IPS DF 6.9 (cell line): Measurements from ENCODE around the gene NDUFA11.
"Not testable (repeated sequence)": the region's sequence is repeated elsewhere in the genome, so short reads cannot be mapped to it uniquely, and the experiment has no call there.

Experiments used
- DNase-seq: peaks from one replicate; pipeline ENCODE4 v3.0.0-alpha.2; 2013; ENCODE audit warnings: low read depth, low spot score
- H3K27ac ChIP-seq: one replicate; pipeline ENCODE4 v1.5.1; 2013; ENCODE audit warnings: low read length, control low read depth
- H3K27me3 ChIP-seq: 2 replicates; pipeline ENCODE4 v1.6.1; 2013; ENCODE audit warnings: mild to moderate bottlenecking, low read length; ENCODE audit not compliant: control insufficient read depth, insufficient read depth
- H3K36me3 ChIP-seq: 2 replicates; pipeline ENCODE4 v1.6.1; 2013; ENCODE audit warnings: low read length; ENCODE audit not compliant: control insufficient read depth, insufficient read depth
- H3K4me1 ChIP-seq: 2 replicates; pipeline ENCODE4 v1.6.1; 2013; ENCODE audit warnings: low read length; ENCODE audit not compliant: control insufficient read depth, insufficient read depth
- H3K4me3 ChIP-seq: 2 replicates; pipeline ENCODE4 v1.5.1; 2013; ENCODE audit warnings: mild to moderate bottlenecking, low read length
- H3K9me3 ChIP-seq: 2 replicates; pipeline ENCODE4 v1.6.1; 2013; ENCODE audit warnings: low read length, inconsistent platforms; ENCODE audit not compliant: control insufficient read depth, insufficient read depth
- WGBS: extraction: QIAGEN DNeasy Blood & Tissue Kit; methylation state at CpG from one replicate; pipeline ENCODE4 v1.1.7; 2013; ENCODE audit warnings: mixed read lengths, missing lambda C conversion rate; ENCODE audit not compliant: insufficient read length, insufficient coverage; 5-methylcytosine and 5-hydroxymethylcytosine counted together

The NDUFA11 gene

DNA sequence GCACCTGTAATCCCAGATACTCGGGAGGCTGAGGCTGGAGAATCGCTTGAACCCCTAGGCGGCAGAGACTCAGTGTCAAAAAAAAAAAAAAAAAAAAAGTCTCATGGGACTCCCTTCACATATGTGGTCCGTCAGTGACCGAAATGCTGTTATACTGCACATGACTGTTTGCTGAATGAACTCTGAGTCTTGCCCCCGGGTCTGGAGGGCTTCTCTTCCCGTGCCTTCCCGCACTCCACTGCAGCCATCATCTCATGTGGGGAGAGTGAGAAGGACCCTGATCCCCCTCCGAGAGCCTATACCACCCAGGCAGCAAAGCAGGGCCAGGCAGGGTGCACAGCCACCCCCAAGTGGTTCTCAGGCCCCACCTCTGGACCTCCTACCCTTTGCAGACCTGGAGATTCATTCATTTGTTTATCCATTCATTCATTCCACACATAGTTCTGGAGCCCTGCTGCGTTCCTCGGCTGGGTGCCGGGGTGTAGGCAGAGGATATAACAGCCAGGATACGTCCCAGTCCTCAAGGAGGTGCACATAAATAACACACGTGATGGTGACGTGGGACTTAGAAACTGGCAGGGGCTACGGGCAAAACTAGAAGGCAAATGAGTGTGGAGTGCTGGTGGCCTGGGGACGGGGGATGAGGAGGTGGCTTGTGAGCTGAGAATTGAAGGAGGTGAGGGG, 14.2 kb downstream of the NDUFA11 start:
- WGBS: no CpG with 5 or more reads among the region's 17 CpGs
- DNase-seq: no peak
- Histone ChIP-seq H3K9me3 (no peaks in the 10 kb centered on the region), H3K27me3 (no peaks in the 10 kb centered on the region), H3K36me3 (no peaks in the 10 kb centered on the region; the same call in 1 of the 2 replicates), H3K4me3 (no peak overlapping the region), H3K4me1 (no peaks in the 10 kb centered on the region), H3K27ac (no peak overlapping the region)

DNA sequence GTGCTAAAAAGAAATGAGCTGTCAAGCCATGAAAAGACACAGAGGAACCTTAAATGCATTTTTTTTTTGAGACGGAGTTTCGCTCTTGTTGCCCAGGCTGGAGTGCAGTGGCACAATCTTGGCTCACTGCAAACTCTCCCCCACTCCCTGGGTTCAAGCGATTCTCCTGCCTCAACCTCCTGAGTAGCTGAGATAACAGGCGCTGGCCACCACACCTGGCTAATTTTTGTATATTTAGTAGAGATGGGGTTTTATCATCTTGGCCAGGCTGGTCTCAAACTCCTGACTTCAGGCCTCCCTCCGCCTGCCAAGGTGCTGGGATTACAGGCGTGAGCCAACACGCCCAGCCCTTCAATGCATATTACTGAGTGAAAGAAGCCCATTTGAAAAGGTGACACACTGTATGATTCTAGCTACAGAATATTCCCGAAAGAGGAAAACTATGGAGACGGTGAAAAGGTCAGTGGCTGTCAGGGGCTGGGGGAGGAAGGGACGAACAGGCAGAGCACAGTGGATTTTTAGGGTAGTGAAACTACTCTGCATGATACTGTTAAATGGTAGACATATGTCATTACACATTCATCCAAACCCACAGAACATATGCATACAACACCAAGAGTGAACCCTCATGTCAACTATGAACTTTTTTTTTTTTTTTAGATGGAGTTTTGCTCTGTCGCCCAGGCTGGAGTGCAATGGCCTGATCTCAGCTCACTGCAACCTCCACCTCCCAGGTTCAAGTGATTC, 19.4 kb downstream of the NDUFA11 start:
- WGBS: no CpG with 5 or more reads among the region's 11 CpGs
- H3K9me3 ChIP-seq, H3K4me1 ChIP-seq: not testable (repeated sequence)

DNA sequence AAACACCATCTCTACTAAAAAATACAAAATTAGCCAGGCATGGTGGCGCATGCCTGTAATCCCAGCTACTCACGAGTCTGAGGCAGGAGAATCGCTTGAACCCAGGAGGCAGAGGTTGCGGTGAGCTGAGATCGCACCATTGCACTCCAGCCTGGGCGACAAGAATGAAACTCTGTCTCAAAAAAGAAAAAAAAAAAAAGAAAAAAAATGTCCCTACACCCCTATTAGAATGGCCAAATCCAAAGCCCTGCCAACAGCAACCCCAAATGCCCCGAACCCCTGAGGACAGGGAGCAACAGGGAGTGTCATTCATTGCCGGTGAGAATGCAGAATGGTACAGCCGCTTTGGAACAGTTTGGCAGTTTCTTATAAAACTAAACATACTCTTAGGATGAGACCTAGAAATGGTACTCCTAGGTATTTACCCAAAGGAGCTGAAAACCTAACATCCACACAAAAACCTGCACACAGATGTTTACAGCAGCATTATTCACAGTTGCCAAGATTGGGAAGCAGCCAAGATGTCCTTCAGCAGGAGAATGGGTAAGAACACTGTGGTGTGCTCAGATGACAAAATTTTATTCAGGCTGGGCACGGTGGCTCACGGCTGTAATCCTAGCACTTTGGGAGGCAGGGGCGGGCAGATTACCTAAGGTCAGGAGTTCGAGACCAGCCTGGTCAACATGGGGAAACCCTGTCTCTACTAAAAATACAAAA, 20.3 kb downstream of the NDUFA11 start:
- not testable (repeated sequence) for H3K4me1 ChIP-seq, H3K4me3 ChIP-seq, H3K27me3 ChIP-seq, DNase-seq, H3K36me3 ChIP-seq, H3K9me3 ChIP-seq, H3K27ac ChIP-seq
- no CpG with 5 or more reads among the region's 13 CpGs for WGBS

More for the DNA sequence above, 19.4 kb downstream of the NDUFA11 start:
- DNase-seq, H3K36me3 ChIP-seq, H3K27me3 ChIP-seq, H3K27ac ChIP-seq, H3K4me3 ChIP-seq: not testable (repeated sequence)

DNA sequence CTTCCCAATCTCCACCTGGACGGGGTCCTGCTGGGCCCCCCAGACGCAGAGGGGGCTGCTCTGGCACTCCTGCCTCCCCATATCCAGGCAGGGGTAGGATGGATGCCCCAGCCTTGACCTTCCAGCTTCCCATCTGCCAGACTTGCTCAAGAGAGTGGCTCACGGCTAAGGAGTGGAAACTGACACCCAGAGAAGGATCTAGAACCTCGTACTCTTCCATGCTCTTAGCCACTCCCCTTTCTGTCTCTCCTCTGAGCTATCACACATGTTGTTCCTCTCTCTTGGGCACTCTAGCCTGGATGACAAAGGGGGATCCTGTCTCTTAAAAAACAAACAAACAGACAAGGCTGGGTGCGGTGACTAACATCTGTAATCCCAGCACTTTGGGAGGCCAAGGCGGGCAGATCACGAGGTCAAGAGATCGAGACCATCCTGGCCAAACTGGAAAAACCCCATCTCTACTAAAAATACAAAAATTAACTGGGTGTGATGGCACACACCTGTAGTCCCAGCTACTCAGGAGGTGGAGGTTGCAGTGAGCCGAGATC, 21.1 kb downstream of the NDUFA11 start:
- no peak for DNase-seq
- H3K4me1 ChIP-seq: no peaks in the 10 kb centered on the region

DNA sequence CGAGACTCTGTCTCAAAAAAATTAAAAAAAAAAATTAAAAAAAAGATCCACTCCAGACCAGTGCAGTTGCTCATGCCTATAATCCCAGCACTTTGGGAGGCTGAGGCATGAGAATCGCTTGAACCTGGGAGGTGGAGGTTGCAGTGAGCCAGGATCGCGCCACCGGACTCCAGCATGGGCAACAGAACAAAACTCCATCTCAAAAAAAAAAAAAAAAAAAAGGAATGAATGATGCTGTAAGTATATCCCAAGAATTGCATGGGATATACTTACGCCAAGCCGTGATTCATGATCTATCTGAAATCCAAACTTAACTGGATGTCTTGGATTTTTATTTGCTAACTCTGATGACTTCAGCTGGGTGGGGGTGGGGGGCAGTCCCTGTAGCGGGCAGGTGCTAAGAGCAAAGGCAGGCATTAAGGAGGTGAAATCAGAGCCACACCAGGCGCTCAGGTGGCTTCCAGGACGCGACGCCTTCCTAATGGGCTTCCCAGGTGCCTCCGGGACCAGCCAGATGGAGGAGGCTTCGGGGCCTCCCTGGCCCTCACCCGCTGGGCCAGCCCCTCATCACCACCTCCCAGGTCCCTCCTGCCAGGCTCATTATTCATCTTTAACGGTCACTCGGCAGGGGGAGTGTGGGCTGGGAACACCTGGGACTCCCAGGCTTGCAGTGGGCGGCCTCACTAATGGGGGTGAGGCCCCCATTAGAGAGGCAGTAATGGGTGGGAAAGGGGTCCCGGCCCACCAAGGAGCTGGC, 21.9 kb downstream of the NDUFA11 start:
- Histone ChIP-seq H3K36me3 (no peaks in the 10 kb centered on the region; the same call in 1 of the 2 replicates), H3K27me3 (no peaks in the 10 kb centered on the region), H3K4me3 (no peak overlapping the region), H3K4me1 (no peaks in the 10 kb centered on the region), H3K9me3 (no peaks in the 10 kb centered on the region), H3K27ac (no peak overlapping the region)
- DNase-seq: no peak
- WGBS: no CpG with 5 or more reads among the region's 19 CpGs

More for the DNA sequence above, 21.1 kb downstream of the NDUFA11 start:
- no CpG with 5 or more reads among the region's 9 CpGs for WGBS
- Histone ChIP-seq H3K27ac (no peak overlapping the region), H3K9me3 (no peaks in the 10 kb centered on the region), H3K27me3 (no peaks in the 10 kb centered on the region), H3K36me3 (no peaks in the 10 kb centered on the region; the same call in 1 of the 2 replicates), H3K4me3 (no peak overlapping the region)

DNA sequence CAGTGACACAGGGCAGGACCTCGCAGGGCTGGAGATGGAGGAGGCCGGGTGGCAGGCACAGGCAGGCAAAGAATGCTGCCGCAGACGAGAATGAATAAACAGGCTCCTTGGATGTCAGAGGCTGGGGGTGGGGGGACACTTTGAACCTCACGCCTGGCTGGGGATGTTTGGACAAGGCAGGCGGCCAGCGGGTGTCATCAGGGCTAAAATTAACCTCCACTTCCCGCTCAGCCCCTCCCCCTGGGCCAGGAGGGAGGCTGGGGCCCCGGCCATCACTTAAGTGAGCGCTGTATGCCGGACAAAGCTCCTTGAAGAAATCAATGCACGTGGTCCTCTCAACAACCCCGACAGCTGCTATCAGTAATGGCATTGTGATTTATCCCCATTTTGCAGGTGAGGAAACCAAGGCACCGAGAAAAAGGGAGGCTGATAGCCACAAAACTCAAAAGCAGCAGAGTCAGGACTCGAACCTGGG, 22.9 kb downstream of the NDUFA11 start:
- H3K27ac ChIP-seq: no peak overlapping the region
- no CpG with 5 or more reads among the region's 15 CpGs for WGBS
- H3K36me3 ChIP-seq: no peaks in the 10 kb centered on the region

DNA sequence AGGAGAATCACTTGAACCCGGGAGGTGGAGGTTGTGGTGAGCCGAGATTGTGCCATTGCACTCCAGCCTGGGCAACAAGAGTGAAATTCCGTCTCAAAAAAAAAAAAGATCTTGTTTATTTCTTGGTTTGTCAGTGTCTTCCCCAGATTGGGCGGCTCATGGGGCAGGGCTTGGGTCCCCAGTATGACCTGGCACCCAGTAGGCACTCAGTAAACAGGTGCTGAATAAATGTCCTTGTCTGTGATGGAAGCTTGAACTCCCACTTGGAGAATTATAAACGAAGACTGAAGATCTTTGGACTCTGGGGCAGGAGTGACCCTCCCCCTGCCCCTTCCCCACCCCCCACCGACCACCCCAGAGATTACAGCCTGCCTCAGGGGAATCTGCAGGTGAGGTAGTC, 23.4 kb downstream of the NDUFA11 start:
- no peaks in the 10 kb centered on the region for H3K4me1 ChIP-seq
- H3K9me3 ChIP-seq: no peaks in the 10 kb centered on the region
- no peaks in the 10 kb centered on the region for H3K36me3 ChIP-seq
- no CpG with 5 or more reads among the region's 6 CpGs for WGBS
- no peaks in the 10 kb centered on the region for H3K27me3 ChIP-seq
- no peak overlapping the region for H3K4me3 ChIP-seq
- no peak overlapping the region for H3K27ac ChIP-seq
- no peak for DNase-seq

More for the DNA sequence above, 22.9 kb downstream of the NDUFA11 start:
- Histone ChIP-seq H3K27me3 (no peaks in the 10 kb centered on the region), H3K4me1 (no peaks in the 10 kb centered on the region), H3K9me3 (no peaks in the 10 kb centered on the region), H3K4me3 (no peak overlapping the region)
- DNase-seq: no peak

DNA sequence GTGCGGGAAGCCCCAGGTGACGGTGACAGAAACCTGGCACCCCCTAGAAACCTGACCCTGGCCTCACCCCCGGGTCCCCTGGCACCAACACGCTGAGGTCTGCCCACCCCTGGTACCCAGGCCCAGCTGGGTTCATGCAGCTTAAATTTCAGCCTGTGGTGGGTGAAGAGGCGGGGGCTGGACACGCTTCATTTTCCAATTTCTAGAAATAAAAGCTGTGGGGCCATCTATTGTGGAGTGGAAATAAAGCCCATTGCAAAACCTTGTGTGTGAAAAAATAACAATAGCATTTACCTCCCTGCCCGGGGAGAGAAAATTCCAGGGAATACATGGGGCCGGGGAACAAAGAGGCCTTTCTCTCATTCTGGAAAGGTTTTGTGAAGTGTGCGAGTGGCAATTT, 25.7 kb downstream of the NDUFA11 start:
- H3K9me3 ChIP-seq: no peaks in the 10 kb centered on the region
- H3K4me3 ChIP-seq: no peak overlapping the region
- H3K36me3 ChIP-seq: no peaks in the 10 kb centered on the region
- no peak for DNase-seq
- no CpG with 5 or more reads among the region's 9 CpGs for WGBS
- H3K27ac ChIP-seq: no peak overlapping the region
- H3K4me1 ChIP-seq: no peaks in the 10 kb centered on the region
- no peaks in the 10 kb centered on the region for H3K27me3 ChIP-seq

DNA sequence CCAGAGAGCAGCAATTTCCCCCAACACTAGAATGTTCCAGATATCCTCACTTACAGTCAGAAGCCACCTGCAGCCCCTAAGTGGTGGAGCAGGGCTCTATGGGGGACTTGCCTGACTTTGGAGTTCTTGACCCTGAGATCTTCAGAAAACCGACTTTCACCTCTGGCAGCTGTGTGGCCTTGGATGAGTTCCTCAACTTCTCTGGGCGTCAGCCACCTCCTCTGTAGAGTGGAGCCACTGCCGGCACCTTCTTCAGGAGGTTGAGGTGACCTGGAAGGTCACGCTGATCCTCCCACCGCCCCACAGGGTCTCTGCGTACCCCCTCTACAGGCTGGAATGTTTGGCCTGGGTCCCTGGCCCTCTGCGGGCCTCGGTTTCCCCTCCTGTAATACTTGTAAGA, 26.2 kb downstream of the NDUFA11 start:
- Histone ChIP-seq H3K27me3 (no peaks in the 10 kb centered on the region), H3K27ac (no peak overlapping the region), H3K36me3 (no peaks in the 10 kb centered on the region), H3K4me1 (no peaks in the 10 kb centered on the region), H3K9me3 (no peaks in the 10 kb centered on the region), H3K4me3 (no peak overlapping the region)
- no peak for DNase-seq
- no CpG with 5 or more reads among the region's 8 CpGs for WGBS

DNA sequence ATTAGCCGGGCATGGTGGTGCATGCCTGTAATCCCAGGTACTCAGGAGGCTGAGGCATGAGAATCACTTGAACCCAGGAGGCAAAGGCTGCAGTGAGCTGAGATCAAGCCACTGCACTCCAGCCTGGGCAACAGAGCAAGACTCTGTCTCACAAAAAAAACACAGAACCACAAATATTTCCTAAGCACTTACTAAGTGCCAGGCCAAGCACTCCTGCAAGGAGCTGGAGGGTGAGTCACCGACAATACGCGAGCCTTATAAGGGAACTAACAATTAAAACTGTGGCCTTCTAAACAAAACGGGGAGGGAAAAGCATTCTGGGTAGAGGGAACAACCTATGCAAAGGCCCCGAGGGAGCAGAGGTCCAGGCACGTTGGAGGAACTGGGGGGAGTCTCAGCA, 29.1 kb downstream of the NDUFA11 start:
- not testable (repeated sequence) for H3K4me1 ChIP-seq, DNase-seq, H3K4me3 ChIP-seq, H3K36me3 ChIP-seq, H3K9me3 ChIP-seq, H3K27me3 ChIP-seq, H3K27ac ChIP-seq
- WGBS: no CpG with 5 or more reads among the region's 7 CpGs
